ENCODE data around the gene SASH1. TPM values are rescaled to one million over a fixed set of nuclear protein-coding genes. Genes with fewer than 3 reads are reported as not detected.
A peak's percentile ranks its signal among the peaks of the same experiment; 100 is the strongest.

The SASH1 gene
- total RNA-seq, 4 donors from 2014 or later = 132 to 238 (median 160) TPM

DNA sequence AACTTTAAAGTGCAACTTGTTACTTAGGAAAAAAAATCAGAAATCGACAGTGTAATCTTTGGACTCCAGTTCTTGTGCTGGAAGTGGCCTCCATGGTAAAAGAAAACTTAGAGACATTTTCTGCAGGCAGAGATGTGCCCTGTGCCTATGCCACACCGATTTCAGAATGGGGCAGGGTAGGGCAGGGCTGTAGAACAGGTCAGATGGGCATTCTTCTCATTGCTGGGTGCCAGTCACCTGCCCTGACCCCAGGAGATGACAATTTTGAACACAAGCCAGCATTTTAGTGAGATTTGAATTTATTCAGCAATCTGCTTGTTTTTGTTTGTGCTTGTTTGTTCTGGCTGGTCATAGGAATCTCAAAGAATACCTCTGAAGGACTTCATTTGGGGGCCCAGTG is 63.3 kb downstream of the SASH1 start:
- peak overlapping the region in 2 of 4 donors; percentile 73 to 84 for H3K27ac ChIP-seq
- no peak overlapping the region for H3K4me3 ChIP-seq
- no peaks in the 10 kb centered on the region for H3K27me3 ChIP-seq
- no peak for DNase-seq (ENCODE audit: low spot score in 2 of 2)
- peaks cover 0 to 39% (median 0%) of the 10 kb centered on the region in 4 donors for H3K4me1 ChIP-seq
- TF ChIP-seq POLR2A (IDR thresholded peaks at IDR 0.05) = no peak
- TF ChIP-seq, protein P1, sequence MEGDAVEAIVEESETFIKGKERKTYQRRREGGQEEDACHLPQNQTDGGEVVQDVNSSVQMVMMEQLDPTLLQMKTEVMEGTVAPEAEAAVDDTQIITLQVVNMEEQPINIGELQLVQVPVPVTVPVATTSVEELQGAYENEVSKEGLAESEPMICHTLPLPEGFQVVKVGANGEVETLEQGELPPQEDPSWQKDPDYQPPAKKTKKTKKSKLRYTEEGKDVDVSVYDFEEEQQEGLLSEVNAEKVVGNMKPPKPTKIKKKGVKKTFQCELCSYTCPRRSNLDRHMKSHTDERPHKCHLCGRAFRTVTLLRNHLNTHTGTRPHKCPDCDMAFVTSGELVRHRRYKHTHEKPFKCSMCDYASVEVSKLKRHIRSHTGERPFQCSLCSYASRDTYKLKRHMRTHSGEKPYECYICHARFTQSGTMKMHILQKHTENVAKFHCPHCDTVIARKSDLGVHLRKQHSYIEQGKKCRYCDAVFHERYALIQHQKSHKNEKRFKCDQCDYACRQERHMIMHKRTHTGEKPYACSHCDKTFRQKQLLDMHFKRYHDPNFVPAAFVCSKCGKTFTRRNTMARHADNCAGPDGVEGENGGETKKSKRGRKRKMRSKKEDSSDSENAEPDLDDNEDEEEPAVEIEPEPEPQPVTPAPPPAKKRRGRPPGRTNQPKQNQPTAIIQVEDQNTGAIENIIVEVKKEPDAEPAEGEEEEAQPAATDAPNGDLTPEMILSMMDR (IDR thresholded peaks at IDR 0.05) = no peak
- WGBS, 2 donors = 41 to 50% methylated on average over 2 of the region's 2 CpGs
- H3K9me3 ChIP-seq = peaks cover 0 to 6% (median 0%) of the 10 kb centered on the region in 4 donors
- H3K36me3 ChIP-seq = no peaks in the 10 kb centered on the region

DNA sequence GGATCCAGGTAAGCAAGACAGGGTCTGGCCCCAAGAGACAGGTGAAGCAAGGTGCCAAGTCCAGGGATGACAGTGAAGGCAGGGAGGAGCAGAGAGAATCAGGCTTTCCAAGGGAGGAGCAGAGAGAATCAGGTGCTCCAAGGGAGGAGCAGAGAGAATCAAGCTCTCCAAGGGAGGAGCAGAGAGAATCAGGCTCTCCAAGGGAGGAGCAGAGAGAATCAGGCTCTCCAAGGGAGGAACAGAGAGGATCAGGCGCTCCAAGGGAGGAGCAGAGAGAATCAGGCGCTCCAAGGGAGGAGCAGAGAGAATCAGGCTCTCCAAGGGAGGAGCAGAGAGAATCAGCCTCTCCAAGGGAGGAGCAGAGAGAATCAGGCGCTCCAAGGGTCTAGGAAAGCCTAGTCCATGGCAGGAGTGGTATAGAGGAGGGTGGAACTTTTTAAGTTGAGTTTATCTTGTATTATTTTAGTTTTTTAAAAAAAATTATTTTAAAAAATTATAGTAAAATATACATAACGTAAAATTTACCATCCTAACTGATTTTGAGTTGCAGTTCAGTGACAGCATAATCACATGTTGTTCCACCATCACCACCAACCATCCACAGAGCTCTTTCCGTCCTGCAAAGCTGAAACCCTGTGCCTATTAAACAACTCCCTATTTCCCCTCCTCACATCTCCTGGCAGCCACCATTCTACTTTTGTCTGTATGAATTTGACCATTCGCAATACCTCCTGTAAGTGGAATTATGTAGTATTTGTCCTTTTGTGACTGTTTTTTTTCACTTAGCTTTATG is 64.1 kb downstream of the SASH1 start:
- no peak for DNase-seq (ENCODE audit: low spot score in 2 of 2)
- Histone ChIP-seq H3K4me1 (peaks cover 0 to 39% (median 0%) of the 10 kb centered on the region in 4 donors), H3K36me3 (no peaks in the 10 kb centered on the region), H3K4me3 (no peak overlapping the region), H3K27ac (peak overlapping the region in 2 of 4 donors; percentile 73 to 84), H3K27me3 (no peaks in the 10 kb centered on the region), H3K9me3 (peaks cover 0 to 6% (median 0%) of the 10 kb centered on the region in 4 donors)
- WGBS, 2 donors = 80 to 83% methylated on average over 6 of the region's 6 CpGs
- TF ChIP-seq POLR2A (IDR thresholded peaks at IDR 0.05) = no peak
- TF ChIP-seq EP300 (IDR thresholded peaks at IDR 0.05) = no peak
- TF ChIP-seq, protein P1 (IDR thresholded peaks at IDR 0.05) = no peak

DNA sequence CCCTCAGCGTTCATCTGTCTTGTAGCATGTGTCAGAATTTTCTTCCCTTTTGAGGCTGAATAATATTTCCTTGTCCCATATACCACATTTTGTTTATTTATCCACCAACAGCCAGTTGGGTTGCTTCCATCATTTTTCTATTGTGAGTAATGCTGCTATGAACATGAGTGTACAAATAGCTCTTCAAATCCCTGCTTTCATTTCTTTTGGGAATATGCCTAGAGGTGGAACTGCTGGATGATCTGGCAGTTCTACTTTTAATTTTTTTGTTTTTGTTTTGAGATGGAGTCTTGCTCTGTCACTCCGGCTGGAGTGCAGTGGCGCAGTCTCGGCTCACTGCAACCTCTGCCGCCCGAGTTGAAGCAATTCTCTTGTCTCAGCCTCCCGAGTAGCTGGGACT is 64.7 kb downstream of the SASH1 start:
- H3K4me3 ChIP-seq = no peak overlapping the region
- H3K36me3 ChIP-seq = no peaks in the 10 kb centered on the region
- no peaks in the 10 kb centered on the region for H3K27me3 ChIP-seq
- peaks cover 0 to 6% (median 0%) of the 10 kb centered on the region in 4 donors for H3K9me3 ChIP-seq
- WGBS, 2 donors = 54 to 59% methylated on average over 7 of the region's 7 CpGs
- no peak for TF ChIP-seq POLR2A (IDR thresholded peaks at IDR 0.05)
- TF ChIP-seq, protein P1 (IDR thresholded peaks at IDR 0.05) = no peak
- TF ChIP-seq EP300 (IDR thresholded peaks at IDR 0.05) = peak in 1 of 2 donors; percentile 72
- peaks cover 0 to 39% (median 0%) of the 10 kb centered on the region in 4 donors for H3K4me1 ChIP-seq
- DNase-seq (ENCODE audit: low spot score in 2 of 2) = peak in 1 of 2 donors; percentile 64
- peak overlapping the region in 2 of 4 donors; percentile 73 to 84 for H3K27ac ChIP-seq

DNA sequence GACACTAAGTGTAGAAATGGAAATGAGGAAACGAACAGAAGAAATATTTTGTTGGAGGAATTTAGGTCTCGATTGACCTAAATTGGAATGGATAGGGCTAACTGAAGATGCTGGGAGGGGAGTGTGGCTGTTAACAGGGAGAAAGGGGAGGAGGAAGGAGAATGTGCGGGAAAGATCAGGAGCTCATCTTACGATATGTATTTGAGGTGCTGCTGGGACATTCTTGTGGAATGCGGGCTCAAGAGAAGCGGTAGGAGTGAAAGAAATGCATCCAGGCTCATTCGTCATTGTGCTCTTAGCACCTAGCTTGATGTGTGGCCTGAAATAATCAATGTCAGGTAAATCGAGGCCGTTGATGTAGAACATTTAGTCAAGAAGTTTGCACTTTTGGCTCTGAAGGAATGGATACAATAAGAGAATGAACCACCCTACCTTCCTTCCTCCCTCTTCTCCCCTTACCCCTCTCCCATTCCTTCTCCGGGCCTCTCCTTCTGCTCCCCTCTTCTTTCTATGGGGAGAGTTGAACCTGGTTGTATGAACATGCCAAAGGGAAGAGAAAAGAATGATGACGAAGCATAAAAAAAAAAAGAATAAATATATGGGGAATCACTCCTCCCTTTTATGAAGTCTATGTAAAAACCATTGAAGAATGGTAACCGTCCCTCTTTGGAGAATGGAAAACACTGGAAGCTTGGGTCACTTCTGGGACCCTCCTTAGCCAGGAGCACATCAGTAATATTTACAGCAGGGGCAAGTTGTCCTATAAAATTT is 70.9 kb downstream of the SASH1 start:
- Histone ChIP-seq H3K27me3 (no peaks in the 10 kb centered on the region), H3K36me3 (no peaks in the 10 kb centered on the region), H3K4me3 (no peak overlapping the region), H3K9me3 (no peaks in the 10 kb centered on the region), H3K27ac (no peak overlapping the region), H3K4me1 (peaks cover 0 to 16% (median 2%) of the 10 kb centered on the region in 4 donors)
- WGBS, 2 donors = 84 to 90% methylated on average over 12 of the region's 12 CpGs
- DNase-seq (ENCODE audit: low spot score in 2 of 2) = no peak
- no peak for TF ChIP-seq POLR2A (IDR thresholded peaks at IDR 0.05)
- TF ChIP-seq, protein P1 (IDR thresholded peaks at IDR 0.05) = no peak
- no peak for TF ChIP-seq EP300 (IDR thresholded peaks at IDR 0.05)

DNA sequence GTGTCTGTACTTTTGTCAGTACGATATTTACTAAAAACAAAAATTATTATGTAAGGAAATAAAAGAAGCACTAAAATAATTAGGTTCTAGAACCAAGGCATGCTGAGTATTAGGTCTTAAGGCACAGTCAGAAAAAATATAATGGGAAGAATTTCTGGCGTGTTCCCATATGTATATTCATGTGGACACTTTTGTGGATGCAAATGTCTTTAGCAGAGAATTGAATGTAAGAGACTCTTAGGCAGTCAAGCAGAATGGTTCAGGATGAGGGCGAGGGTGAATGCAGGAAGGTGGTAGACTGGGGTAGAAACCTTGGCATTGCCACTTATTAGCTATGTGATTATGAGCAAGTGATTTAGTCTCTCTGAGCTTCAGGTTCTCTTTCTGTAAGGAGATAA is 71.5 kb downstream of the SASH1 start:
- 94% methylated on average over 3 of the region's 3 CpGs for WGBS, 2 donors
- no peak overlapping the region for H3K27ac ChIP-seq
- no peak for DNase-seq (ENCODE audit: low spot score in 2 of 2)
- H3K27me3 ChIP-seq = no peaks in the 10 kb centered on the region
- H3K36me3 ChIP-seq = no peaks in the 10 kb centered on the region
- no peak overlapping the region for H3K4me3 ChIP-seq
- H3K4me1 ChIP-seq = peaks cover 0 to 16% (median 2%) of the 10 kb centered on the region in 4 donors
- H3K9me3 ChIP-seq = no peaks in the 10 kb centered on the region
- TF ChIP-seq, protein P1 (IDR thresholded peaks at IDR 0.05) = no peak
- no peak for TF ChIP-seq EP300 (IDR thresholded peaks at IDR 0.05)
- no peak for TF ChIP-seq POLR2A (IDR thresholded peaks at IDR 0.05)

Measured in tibial nerve (tissue), 4 donors.